HG03442 (cell line): ENCODE results near the gene MOB4.
"Not testable (repeated sequence)": the region's sequence is repeated elsewhere in the genome, so short reads cannot be mapped to it uniquely, and the experiment has no call there.

ENCODE experiments used
- ATAC-seq: cut with Tn5 transposase; IDR thresholded peaks from one replicate; pipeline ENCODE4 v1.9.1; 2021; ENCODE audit warnings: mild to moderate bottlenecking, moderate library complexity; ENCODE audit not compliant: unreplicated experiment

MOB4 gene

GRCh38 chr2:197587255-197587654, 71.4 kb downstream of the MOB4 start:
- not testable (repeated sequence) for ATAC-seq

- no peak for ATAC-seq
Measured at GRCh38 chr2:197591339-197592072, 75.6 kb downstream of the MOB4 start.

DNA sequence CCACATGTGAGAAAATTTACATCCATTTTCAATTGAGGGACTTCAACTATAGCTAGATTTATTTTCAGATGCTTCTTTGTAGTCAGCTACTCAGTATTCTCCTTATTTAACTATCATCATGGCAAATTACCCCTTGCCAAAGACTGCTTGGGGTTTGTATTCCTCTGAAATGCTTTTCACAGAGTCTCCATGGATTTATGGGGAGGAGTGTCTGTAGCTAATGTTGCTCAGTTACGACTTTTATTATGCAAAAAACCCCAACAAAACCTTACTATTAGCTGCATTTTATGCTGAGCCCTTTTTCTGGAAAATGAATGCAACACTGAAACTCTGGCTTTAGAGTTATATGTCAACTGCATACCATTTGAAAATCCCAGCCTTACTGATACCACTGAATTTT, 80.9 kb downstream of the MOB4 start:
- ATAC-seq: no peak

DNA sequence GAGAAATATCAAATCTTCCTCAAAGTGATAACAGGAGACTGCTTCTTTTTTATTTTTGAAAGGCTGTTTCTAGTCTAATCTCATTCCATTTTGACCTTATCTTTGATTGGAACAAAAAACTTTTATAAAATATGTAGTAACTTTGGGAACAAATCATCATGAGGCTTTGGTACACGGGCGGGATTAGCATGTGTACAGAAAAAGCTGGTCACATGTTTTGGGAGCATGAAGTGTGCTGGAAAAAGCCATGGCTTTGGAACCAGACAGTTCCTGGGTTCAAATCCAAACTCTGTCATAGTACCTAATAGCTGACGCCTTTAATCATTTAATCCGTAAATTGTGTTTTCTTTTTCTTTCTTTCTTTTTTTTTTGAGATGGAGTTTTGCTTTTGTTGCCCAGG, 81.3 kb downstream of the MOB4 start:
- ATAC-seq: no peak

DNA sequence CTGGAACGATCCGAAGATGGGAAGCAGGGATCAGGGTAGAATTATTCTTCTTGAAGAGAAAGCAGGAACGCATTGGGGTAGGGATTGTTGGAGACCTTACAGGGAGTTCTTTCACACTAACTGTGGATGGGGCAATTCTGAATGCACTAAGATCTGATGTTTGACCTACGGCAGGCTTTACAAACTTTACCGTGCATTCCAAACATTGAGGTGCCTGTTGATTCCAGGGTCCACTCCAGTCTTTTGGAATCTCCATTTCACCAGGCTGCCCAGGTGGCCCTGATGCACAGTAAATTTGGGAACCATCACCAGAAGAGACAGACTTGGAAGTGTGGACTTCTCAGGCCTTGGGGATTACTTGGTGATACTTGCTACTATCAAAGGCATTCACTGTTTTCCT, 82.6 kb downstream of the MOB4 start:
- ATAC-seq: no peak

DNA sequence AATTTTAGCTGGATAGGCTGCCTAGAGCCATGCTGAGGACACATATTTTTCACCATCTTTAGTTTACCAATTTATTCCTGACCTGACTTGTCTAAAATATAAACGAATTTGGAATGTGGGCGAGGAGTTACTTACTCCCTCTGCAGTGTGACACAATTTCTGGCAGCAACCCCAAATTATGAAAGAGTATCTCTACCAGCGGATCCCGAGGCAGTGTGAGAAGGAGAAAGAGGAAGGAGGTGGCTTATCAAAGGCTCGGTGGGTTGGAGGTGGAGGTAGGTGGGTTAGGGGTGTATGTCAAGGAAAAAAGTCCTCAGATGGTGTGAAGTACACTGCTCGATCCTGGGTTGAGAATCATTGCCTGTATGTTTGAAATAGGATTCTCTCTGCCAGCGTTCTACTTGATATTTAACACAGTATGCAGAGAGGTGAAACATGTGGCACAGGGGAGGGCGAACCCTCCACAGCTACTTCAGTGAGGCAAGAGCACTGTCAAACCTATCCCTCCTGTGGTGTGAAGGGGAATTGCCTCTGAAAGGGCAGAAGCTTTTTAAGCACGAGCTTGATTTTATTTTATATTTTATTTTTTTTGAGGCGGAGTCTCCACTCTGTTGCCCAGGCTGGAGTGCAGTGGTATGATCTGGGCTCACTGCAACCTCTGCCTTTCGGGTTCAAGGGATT, 83.6 kb downstream of the MOB4 start:
- ATAC-seq: peak; percentile 73

GRCh38 chr2:197600306-197600705, 84.4 kb downstream of the MOB4 start:
- ATAC-seq: peak; percentile 37

DNA sequence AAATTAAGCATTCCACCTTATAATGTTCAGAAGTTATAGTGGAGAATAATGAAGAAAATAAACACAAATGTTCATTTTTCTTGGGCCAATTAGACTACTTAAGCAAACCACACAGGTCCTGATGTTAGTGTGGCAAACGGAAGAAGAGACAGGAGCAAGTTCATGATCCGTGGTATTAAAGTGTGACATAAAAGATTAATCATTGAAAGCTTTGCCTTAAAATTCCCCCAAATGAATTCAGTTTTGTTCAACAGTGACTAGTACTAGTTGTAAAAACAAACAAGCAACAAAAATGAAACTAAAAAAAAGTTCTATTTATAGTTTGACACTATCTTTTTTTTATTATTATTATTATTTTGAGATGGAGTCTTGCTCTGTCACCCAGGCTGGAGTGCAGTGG, 85.9 kb downstream of the MOB4 start:
- ATAC-seq: no peak
